Gastrocnemius medialis (tissue), 4 donors: ENCODE data around the gene GOLPH3.

Source experiments
- POLR2A ChIP-seq, 2 donors: fragments of 450-650 bp; IDR thresholded peaks; one replicate each; pipeline ENCODE4 v1.6.1; 2017; ENCODE audit warnings: antibody characterized with exemption in 2 of 2, mild to moderate bottlenecking in 2 of 2, moderate library complexity in 2 of 2
- TF ChIP-seq, protein P1 (sequence below), 5 experiments: fragments of 450-650 bp in 3 of 5; fragments of 200-600 bp in 2 of 5; sonication (generic) in 2 of 5; IDR thresholded peaks in 4 of 5; conservative IDR thresholded peaks in 1 of 5; 1 replicate in 4 of 5; 2 replicates in 1 of 5; pipeline ENCODE4 v1.5.1; 2016 to 2019; ENCODE audit warnings: antibody characterized with exemption in 5 of 5, mild to moderate bottlenecking in 3 of 5, moderate library complexity in 3 of 5

DNA sequence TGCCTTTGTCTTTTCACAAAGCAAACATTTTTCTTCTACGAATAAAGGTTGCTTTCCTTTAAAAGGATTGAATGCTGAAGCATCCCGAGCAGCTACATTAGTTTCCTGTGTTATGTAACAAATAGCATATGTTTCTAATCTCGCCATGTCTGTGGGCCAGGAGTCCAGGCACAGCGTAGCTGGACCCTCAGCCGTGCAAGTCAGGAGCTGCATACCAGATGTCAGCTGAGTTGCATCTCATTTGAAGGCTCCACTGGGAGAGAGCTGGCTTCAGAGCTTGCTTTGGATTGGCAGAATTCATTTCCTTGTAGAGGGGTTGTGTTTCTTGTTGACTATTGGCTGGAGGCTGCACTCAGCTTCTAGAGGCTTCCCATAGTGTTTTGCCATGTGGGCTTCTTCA is 16.0 kb upstream of the GOLPH3 start:
- TF ChIP-seq, protein P1, sequence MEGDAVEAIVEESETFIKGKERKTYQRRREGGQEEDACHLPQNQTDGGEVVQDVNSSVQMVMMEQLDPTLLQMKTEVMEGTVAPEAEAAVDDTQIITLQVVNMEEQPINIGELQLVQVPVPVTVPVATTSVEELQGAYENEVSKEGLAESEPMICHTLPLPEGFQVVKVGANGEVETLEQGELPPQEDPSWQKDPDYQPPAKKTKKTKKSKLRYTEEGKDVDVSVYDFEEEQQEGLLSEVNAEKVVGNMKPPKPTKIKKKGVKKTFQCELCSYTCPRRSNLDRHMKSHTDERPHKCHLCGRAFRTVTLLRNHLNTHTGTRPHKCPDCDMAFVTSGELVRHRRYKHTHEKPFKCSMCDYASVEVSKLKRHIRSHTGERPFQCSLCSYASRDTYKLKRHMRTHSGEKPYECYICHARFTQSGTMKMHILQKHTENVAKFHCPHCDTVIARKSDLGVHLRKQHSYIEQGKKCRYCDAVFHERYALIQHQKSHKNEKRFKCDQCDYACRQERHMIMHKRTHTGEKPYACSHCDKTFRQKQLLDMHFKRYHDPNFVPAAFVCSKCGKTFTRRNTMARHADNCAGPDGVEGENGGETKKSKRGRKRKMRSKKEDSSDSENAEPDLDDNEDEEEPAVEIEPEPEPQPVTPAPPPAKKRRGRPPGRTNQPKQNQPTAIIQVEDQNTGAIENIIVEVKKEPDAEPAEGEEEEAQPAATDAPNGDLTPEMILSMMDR (IDR thresholded peaks at IDR 0.05 in 4 of 5, conservative IDR thresholded peaks at IDR 0.05 in 1 of 5): no peak
- TF ChIP-seq POLR2A (IDR thresholded peaks at IDR 0.05): no peak
